HEK293 (cell line): ENCODE measurements around the gene LONP2.

Experiments
- BCL11A ChIP-seq: fragments of 450-650 bp; formaldehyde crosslinking; IDR thresholded peaks from 2 replicates; pipeline ENCODE4 v1.5.1; 2016; ENCODE audit warnings: low read depth, missing biosample characterization, missing genetic modification characterization
- TCF7L2 ChIP-seq: IDR thresholded peaks from 2 replicates; pipeline ENCODE4 v1.6.1; 2011; ENCODE audit warnings: low read depth, mild to moderate bottlenecking, inconsistent platforms, low read length, moderate library complexity, borderline replicate concordance
- ZBTB11 ChIP-seq: fragments of 450-650 bp; formaldehyde crosslinking; conservative IDR thresholded peaks from 2 replicates; pipeline ENCODE4 v1.5.1; 2016; ENCODE audit warnings: low read depth, missing biosample characterization, missing genetic modification characterization
- ZIC2 ChIP-seq: fragments of 450-650 bp; formaldehyde crosslinking; IDR thresholded peaks from 2 replicates; pipeline ENCODE4 v1.5.1; 2016; ENCODE audit warnings: missing biosample characterization, missing genetic modification characterization
- ZNF239 ChIP-seq: fragments of 450-650 bp; formaldehyde crosslinking; IDR thresholded peaks from 2 replicates; pipeline ENCODE4 v1.5.1; 2016; ENCODE audit warnings: missing biosample characterization, missing genetic modification characterization
- ZNF341 ChIP-seq: fragments of 450-650 bp; formaldehyde crosslinking; IDR thresholded peaks from 2 replicates; pipeline ENCODE4; 2016; ENCODE audit warnings: low read depth, missing biosample characterization, missing genetic modification characterization
- ZNF350 ChIP-seq: fragments of 450-650 bp; formaldehyde crosslinking; IDR thresholded peaks from 2 replicates; pipeline ENCODE4 v1.5.0; 2017; ENCODE audit warnings: missing biosample characterization, mild to moderate bottlenecking, missing genetic modification characterization
- ZNF423 ChIP-seq: fragments of 450-650 bp; formaldehyde crosslinking; IDR thresholded peaks from 2 replicates; pipeline ENCODE4 v1.5.1; 2016; ENCODE audit warnings: missing biosample characterization, missing genetic modification characterization
- ZNF660 ChIP-seq: fragments of 450-650 bp; IDR thresholded peaks from 2 replicates; pipeline ENCODE4 v1.5.1; 2018; ENCODE audit warnings: missing biosample characterization, mild to moderate bottlenecking, missing genetic modification characterization
- TF ChIP-seq, protein P1 (sequence below): fragments of 450-650 bp; formaldehyde crosslinking; IDR thresholded peaks from 2 replicates; pipeline ENCODE4 v1.5.1; 2016; ENCODE audit warnings: missing biosample characterization, missing genetic modification characterization
- TF ChIP-seq, protein P2 (sequence below): fragments of 450-650 bp; formaldehyde crosslinking; conservative IDR thresholded peaks from 2 replicates; pipeline ENCODE4 v1.5.1; 2016; ENCODE audit warnings: low read depth, missing biosample characterization, missing genetic modification characterization

DNA sequence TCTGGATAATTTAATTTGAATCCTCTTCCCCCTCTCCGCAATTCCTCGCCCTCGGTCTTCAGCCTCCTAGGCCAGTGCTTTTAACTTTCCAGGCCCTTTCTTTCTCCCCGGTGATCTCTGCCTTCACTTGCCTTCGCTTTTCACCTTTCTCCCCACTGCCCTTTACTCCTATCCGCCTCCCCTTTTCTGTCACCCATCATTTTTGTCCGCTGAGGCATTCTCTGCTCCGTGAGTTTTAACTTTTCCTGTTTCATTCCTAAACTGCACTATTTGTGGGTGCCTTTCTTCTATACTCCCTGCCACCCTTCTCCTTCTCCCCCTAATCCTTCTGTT is 729 bp downstream of the LONP2 start:
- TF ChIP-seq ZNF350 (tag by site-specific recombination) (no peak), ZNF341 (no peak), ZNF423 (tag by site-specific recombination) (no peak), TCF7L2 (no peak), ZBTB11 (no peak), ZNF660 (no peak), ZNF239 (tag by site-specific recombination) (no peak), ZIC2 (no peak), BCL11A (tag by site-specific recombination) (no peak)
- TF ChIP-seq, protein P1, sequence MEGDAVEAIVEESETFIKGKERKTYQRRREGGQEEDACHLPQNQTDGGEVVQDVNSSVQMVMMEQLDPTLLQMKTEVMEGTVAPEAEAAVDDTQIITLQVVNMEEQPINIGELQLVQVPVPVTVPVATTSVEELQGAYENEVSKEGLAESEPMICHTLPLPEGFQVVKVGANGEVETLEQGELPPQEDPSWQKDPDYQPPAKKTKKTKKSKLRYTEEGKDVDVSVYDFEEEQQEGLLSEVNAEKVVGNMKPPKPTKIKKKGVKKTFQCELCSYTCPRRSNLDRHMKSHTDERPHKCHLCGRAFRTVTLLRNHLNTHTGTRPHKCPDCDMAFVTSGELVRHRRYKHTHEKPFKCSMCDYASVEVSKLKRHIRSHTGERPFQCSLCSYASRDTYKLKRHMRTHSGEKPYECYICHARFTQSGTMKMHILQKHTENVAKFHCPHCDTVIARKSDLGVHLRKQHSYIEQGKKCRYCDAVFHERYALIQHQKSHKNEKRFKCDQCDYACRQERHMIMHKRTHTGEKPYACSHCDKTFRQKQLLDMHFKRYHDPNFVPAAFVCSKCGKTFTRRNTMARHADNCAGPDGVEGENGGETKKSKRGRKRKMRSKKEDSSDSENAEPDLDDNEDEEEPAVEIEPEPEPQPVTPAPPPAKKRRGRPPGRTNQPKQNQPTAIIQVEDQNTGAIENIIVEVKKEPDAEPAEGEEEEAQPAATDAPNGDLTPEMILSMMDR (tag by site-specific recombination) = no peak
- TF ChIP-seq, protein P2, sequence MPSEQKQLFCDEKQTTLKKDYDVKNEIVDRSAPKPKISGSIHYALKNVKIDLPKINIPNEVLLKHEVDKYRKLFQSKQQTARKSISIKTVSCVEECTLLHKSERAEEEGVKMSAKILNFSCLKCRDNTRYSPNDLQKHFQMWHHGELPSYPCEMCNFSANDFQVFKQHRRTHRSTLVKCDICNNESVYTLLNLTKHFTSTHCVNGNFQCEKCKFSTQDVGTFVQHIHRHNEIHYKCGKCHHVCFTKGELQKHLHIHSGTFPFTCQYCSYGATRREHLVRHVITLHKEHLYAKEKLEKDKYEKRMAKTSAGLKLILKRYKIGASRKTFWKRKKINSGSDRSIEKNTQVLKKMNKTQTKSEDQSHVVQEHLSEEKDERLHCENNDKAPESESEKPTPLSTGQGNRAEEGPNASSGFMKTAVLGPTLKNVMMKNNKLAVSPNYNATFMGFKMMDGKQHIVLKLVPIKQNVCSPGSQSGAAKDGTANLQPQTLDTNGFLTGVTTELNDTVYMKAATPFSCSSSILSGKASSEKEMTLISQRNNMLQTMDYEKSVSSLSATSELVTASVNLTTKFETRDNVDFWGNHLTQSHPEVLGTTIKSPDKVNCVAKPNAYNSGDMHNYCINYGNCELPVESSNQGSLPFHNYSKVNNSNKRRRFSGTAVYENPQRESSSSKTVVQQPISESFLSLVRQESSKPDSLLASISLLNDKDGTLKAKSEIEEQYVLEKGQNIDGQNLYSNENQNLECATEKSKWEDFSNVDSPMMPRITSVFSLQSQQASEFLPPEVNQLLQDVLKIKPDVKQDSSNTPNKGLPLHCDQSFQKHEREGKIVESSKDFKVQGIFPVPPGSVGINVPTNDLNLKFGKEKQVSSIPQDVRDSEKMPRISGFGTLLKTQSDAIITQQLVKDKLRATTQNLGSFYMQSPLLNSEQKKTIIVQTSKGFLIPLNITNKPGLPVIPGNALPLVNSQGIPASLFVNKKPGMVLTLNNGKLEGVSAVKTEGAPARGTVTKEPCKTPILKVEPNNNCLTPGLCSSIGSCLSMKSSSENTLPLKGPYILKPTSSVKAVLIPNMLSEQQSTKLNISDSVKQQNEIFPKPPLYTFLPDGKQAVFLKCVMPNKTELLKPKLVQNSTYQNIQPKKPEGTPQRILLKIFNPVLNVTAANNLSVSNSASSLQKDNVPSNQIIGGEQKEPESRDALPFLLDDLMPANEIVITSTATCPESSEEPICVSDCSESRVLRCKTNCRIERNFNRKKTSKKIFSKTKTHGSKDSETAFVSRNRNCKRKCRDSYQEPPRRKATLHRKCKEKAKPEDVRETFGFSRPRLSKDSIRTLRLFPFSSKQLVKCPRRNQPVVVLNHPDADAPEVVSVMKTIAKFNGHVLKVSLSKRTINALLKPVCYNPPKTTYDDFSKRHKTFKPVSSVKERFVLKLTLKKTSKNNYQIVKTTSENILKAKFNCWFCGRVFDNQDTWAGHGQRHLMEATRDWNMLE (tag by site-specific recombination) = no peak
